Measurements from ENCODE around the gene C16orf74. TPM values are rescaled to one million over a fixed set of nuclear protein-coding genes. Genes with fewer than 3 reads are reported as not detected.

Gene C16orf74
- total RNA-seq, 4 donors from 2014 or later = 11.0 to 13.0 (median 11.4) TPM

DNA sequence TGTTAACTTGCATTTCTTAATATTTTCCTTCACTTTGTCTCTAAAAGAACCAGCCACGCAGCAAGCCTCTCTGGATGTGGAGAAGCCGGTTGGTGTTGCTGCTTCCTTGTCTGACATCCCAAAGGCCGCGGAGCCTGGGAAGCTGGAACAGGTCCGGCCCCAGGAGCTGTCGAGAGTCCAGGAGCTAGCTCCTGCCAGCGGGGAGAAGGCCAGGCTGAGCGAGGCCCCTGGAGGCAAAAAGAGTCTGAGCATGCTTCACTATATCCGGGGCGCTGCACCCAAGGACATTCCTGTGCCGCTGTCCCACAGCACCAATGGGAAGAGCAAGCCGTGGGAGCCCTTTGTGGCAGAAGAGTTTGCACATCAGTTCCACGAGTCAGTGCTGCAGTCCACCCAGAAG lies 85.0 kb downstream of the C16orf74 start:
- Histone ChIP-seq H3K36me3 (peaks cover 98% of the 10 kb centered on the region), H3K27ac (no peak overlapping the region)

DNA sequence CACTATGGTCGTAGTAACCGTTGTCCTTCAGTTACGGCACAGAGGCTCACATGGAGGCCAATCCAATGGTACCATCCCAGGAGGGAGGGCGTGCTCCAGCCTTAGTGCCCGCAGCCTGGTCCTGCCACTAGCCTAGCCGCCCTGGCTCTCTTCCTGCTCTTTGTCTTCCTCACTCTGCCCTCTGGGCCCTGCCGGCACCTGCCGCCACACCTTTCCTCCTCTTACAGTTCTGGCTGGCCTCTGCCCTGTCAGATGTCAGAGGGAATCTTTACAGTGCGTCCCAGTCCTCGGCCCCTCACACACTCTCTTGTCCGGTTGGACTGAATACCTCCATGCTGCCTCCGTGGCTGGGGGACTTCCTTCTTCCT lies 85.5 kb downstream of the C16orf74 start:
- no peak overlapping the region for H3K27ac ChIP-seq
- peaks cover 98% of the 10 kb centered on the region for H3K36me3 ChIP-seq
- H3K4me3 ChIP-seq = no peak overlapping the region
- no peaks in the 10 kb centered on the region for H3K9me3 ChIP-seq
- no peaks in the 10 kb centered on the region for H3K4me1 ChIP-seq
- TF ChIP-seq, protein P1, sequence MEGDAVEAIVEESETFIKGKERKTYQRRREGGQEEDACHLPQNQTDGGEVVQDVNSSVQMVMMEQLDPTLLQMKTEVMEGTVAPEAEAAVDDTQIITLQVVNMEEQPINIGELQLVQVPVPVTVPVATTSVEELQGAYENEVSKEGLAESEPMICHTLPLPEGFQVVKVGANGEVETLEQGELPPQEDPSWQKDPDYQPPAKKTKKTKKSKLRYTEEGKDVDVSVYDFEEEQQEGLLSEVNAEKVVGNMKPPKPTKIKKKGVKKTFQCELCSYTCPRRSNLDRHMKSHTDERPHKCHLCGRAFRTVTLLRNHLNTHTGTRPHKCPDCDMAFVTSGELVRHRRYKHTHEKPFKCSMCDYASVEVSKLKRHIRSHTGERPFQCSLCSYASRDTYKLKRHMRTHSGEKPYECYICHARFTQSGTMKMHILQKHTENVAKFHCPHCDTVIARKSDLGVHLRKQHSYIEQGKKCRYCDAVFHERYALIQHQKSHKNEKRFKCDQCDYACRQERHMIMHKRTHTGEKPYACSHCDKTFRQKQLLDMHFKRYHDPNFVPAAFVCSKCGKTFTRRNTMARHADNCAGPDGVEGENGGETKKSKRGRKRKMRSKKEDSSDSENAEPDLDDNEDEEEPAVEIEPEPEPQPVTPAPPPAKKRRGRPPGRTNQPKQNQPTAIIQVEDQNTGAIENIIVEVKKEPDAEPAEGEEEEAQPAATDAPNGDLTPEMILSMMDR (IDR thresholded peaks at IDR 0.05) = no peak
- TF ChIP-seq EP300 (IDR thresholded peaks at IDR 0.05) = no peak
- no peak for TF ChIP-seq POLR2AphosphoS5 (IDR thresholded peaks at IDR 0.05)
- no peak for TF ChIP-seq POLR2A (IDR thresholded peaks at IDR 0.05)
- H3K27me3 ChIP-seq = no peaks in the 10 kb centered on the region
- WGBS = 89% methylated on average over 12 of the region's 12 CpGs
- no peak for DNase-seq (ENCODE audit: low spot score in 2 of 2)

More for the DNA sequence above, 85.0 kb downstream of the C16orf74 start:
- DNase-seq (ENCODE audit: low spot score in 2 of 2) = peak in 1 of 2 donors; percentile 78
- H3K9me3 ChIP-seq = no peaks in the 10 kb centered on the region
- H3K4me3 ChIP-seq = no peak overlapping the region
- 79% methylated on average over 12 of the region's 13 CpGs for WGBS
- no peaks in the 10 kb centered on the region for H3K4me1 ChIP-seq
- TF ChIP-seq, protein P1 (IDR thresholded peaks at IDR 0.05) = no peak
- TF ChIP-seq POLR2A (IDR thresholded peaks at IDR 0.05) = no peak
- no peak for TF ChIP-seq POLR2AphosphoS5 (IDR thresholded peaks at IDR 0.05)
- TF ChIP-seq EP300 (IDR thresholded peaks at IDR 0.05) = no peak
- no peaks in the 10 kb centered on the region for H3K27me3 ChIP-seq

DNA sequence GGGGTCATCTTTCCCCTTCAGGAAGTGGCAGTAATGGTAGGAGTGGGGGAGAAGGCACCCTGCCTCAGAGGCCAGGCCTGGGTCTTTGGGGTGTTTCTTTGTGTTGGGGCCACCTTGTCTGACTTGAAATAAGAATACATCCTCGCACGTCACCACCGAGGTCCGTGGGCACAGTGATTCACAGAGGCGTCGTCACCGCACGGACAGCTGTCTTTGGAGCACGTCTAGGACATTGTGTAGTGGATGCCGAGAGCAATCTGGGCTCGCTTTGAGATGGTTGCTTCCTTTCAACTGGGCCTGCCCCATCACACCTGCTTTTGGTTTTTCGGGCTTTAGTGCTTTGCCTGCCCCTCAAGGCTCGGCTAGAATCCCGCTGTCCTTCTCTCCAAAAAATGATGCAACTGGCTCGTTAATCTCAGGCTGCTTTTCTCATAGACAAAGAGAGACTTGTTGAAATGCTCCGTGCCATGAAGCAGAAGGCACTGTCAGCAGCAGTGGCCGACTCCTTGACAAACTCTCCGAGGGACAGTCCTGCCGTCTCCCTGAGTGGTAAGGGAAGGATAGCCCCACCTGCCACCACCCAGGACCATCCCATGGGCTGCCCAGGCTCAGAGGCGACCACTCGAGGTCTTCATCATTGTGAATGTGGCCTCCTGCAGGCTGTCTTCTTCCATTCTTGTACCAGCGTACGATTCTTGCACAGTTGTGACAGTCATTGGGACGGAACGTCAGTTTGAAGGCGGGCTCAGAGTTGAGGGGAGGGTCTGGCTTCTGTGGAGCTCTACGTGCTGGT lies 86.1 kb downstream of the C16orf74 start:
- TF ChIP-seq, protein P1 (IDR thresholded peaks at IDR 0.05) = no peak
- no peak for TF ChIP-seq POLR2AphosphoS5 (IDR thresholded peaks at IDR 0.05)
- no peak for TF ChIP-seq POLR2A (IDR thresholded peaks at IDR 0.05)
- no peak for TF ChIP-seq EP300 (IDR thresholded peaks at IDR 0.05)
- no peaks in the 10 kb centered on the region for H3K27me3 ChIP-seq
- peaks cover 98% of the 10 kb centered on the region for H3K36me3 ChIP-seq
- H3K4me3 ChIP-seq = no peak overlapping the region
- no peak for DNase-seq (ENCODE audit: low spot score in 2 of 2)
- no peaks in the 10 kb centered on the region for H3K9me3 ChIP-seq
- H3K27ac ChIP-seq = no peak overlapping the region
- no peaks in the 10 kb centered on the region for H3K4me1 ChIP-seq
- 94% methylated on average over 27 of the region's 27 CpGs for WGBS

DNA sequence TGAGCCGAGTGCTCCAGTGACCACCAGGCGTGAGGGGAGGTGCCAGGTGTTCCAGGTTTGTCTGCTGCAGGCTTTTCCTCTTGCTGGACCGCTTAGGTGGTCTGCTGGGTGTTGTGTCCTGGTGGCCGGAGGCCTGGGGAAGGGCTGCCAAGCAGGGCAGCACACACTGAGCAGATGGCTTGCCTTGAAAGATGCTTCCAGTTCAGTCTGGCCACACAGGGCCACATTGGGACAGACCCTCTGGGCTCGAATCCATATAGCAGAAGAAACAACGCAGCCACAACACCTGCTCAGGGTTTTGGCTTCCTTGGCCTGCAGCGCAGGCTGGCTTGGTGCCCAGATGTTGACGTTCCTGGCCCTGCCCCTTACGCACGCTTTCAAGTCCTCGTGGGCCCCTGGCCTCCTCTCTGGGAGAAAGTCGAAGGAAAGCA lies 87.0 kb downstream of the C16orf74 start:
- DNase-seq (ENCODE audit: low spot score in 2 of 2) = no peak
- no peak for TF ChIP-seq POLR2AphosphoS5 (IDR thresholded peaks at IDR 0.05)
- TF ChIP-seq, protein P1 (IDR thresholded peaks at IDR 0.05) = no peak
- no peak for TF ChIP-seq EP300 (IDR thresholded peaks at IDR 0.05)
- TF ChIP-seq POLR2A (IDR thresholded peaks at IDR 0.05) = no peak
- Histone ChIP-seq H3K4me1 (peaks cover 4% of the 10 kb centered on the region), H3K36me3 (peaks cover 94% of the 10 kb centered on the region), H3K4me3 (no peak overlapping the region), H3K9me3 (no peaks in the 10 kb centered on the region), H3K27ac (no peak overlapping the region), H3K27me3 (no peaks in the 10 kb centered on the region)
- 55% methylated on average over 10 of the region's 12 CpGs for WGBS

DNA sequence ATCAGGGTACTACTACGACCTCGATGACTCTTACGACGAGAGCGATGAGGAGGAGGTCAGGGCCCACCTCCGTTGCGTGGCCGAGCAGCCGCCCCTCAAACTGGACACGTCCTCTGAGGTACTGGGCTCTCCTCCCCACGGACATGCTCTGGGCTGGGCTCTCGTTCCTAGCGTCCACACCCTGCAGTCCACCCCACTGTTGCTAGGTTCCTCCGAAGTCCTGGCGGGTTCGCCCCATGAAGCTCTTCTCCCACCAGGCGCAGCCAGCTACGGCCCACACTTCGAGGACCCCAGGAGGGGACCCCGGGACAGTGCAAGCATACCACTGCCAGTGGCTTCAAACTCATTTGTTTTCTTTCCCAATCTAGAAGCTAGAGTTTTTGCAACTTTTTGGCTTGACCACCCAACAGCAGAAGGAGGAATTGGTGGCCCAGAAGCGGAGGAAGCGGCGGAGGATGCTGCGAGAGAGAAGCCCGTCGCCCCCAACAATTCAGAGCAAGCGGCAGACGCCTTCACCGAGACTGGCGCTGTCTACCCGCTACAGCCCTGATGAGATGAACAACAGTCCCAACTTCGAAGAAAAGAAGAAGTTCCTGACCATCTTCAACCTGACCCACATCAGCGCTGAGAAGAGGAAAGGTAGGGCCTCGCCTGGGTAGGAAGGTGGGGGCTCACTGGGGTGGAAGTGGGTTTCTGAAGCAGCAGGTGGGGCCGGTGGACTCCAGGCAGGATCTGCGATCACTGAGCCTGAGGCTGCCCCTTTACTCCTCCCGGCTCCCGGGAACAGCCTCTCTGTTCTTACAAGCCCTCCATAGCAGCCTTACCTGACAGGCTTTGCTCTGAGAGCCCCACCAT lies 87.7 kb downstream of the C16orf74 start:
- Histone ChIP-seq H3K9me3 (no peaks in the 10 kb centered on the region), H3K27ac (no peak overlapping the region), H3K4me3 (no peak overlapping the region), H3K4me1 (peaks cover 4% of the 10 kb centered on the region), H3K36me3 (peaks cover 94% of the 10 kb centered on the region), H3K27me3 (no peaks in the 10 kb centered on the region)
- TF ChIP-seq, protein P1 (IDR thresholded peaks at IDR 0.05) = no peak
- TF ChIP-seq EP300 (IDR thresholded peaks at IDR 0.05) (no peak), POLR2A (IDR thresholded peaks at IDR 0.05) (no peak), POLR2AphosphoS5 (IDR thresholded peaks at IDR 0.05) (no peak)
- DNase-seq (ENCODE audit: low spot score in 2 of 2) = no peak
- 94% methylated on average over 38 of the region's 38 CpGs for WGBS
